Medulla oblongata (tissue), 1 donor: Measurements from ENCODE around the gene CNNM2.
"Not testable (repeated sequence)": the region's sequence is repeated elsewhere in the genome, so short reads cannot be mapped to it uniquely, and the experiment has no call there.

Experiments used
- DNase-seq: peaks from one replicate; pipeline ENCODE4 v3.0.0-alpha.2; 2015; ENCODE audit errors: extremely low spot score

Gene CNNM2

DNA sequence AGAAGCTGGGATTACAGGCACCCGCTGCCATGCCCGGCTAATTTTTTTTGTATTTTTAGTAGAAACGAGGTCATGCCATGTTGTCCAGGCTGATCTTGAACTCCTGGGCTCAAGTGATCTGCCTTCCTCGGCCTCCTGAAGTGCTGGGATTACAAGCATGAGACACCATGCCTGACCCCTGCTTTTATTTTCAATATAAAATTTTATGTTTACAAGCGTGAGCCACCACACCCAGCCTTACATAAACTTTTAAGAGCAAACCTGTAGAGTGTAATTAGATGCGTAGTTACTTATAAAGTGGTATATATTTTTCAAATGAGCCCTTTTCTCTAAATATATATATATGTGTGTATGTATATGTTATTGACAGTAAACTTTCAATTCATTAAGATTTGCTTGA is 8.7 kb downstream of the CNNM2 start:
- no peak for DNase-seq

DNA sequence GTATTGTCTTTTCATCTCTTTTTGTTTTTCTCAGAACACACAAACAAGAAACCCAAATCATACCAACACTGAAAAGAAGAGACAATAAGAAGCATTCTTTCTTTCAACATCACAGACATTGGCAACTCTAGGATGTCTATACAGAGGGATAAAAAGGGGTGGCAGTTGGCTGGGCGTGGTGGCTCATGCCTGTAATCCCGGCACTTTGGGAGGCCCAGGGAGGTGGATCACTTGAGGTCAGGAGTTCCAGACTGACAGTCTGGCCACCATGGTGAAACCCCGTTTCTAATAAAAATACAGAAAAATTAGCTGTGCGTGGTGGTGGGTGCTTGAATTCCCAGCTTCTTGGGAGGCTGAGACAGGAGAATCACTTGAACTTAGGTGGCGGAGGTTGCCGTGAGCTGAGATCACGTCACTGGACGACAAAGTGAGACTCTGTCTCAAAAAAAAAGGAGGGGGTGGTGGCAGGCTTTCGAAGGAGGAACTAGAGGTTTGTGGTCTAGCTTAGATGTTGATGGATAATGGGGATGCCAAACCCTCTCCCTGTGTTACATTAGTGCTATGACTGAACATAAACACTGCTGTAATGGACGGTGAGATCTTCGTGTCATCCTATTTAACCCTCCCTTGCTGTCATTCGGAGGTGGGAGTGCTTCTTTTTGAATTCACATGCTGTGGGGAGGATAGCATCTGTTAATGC is 9.4 kb downstream of the CNNM2 start:
- no peak for DNase-seq

DNA sequence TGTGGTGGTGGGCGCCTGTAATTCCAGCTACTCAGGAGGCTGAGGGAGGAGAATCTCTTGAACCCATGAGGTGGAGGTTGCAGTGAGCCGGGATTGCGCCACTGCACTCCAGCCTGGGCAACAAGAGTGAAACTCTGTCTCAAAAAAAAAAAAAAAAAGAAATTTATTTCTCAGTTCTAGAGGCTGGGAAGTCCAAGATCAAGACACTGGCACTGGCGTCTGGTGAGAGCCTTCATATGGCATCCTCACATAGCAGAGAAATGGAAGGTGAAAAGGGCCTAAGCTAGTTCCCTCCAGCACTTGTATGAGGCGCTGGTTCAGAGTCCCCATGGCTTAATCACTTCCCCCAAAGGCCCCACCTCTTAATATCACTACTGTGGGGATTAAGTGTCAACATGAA is 10.3 kb downstream of the CNNM2 start:
- DNase-seq: not testable (repeated sequence)

DNA sequence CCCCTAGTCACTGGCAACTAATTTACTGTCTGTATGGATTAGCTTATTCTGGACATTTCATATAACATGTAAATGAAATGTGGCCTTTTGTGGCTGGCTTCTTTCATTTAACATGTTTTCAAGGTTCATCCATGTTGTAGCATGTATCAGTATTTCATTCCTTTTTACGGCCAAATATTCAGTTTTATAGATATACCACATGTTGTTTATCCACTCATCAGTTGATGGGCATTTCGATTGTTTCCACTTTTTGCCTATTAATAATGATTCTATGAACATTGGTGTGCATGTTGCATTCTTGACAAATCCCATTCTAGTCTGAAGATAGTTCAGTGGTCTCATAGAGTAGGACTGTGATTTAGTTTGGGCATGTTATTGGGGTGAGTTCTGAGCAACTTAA is 12.6 kb downstream of the CNNM2 start:
- no peak for DNase-seq

DNA sequence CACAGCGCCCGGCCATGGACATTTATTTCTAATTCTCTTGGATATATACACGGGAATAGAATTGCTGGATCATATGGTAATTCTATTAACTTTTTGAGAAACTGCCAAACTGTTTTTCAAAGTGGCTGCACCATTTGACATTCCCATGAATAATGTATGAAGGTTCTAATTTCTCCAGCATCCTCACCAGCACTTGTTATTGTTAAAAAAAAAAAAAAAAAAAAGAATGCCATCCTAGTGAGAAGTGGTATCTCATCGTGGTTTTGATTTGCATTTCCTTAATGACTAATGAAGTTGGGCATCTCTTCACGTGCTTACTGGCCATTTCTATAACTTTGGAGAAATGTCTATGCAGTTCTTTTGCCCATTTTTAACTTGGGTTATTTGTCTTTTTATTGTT is 13.5 kb downstream of the CNNM2 start:
- DNase-seq: no peak

DNA sequence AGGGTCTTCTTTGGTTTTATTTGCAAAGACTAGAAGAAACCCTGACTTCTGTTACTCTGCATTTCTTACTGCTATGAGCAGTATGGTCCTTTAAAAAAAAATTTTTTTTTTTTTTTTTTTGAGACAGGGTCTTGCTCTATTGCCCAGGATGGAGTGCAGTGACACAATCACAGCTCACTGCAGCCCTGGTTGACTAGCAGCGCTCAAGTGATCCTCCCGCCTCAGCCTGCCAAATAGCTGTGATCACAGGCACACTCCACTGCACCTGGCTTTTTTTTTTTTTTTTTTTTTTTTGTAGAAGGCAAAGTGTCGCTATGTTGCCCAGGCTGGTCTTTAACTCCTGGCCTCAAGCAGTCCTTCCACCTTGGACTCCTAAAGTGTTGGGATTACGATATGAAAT is 17.4 kb downstream of the CNNM2 start:
- DNase-seq: no peak

DNA sequence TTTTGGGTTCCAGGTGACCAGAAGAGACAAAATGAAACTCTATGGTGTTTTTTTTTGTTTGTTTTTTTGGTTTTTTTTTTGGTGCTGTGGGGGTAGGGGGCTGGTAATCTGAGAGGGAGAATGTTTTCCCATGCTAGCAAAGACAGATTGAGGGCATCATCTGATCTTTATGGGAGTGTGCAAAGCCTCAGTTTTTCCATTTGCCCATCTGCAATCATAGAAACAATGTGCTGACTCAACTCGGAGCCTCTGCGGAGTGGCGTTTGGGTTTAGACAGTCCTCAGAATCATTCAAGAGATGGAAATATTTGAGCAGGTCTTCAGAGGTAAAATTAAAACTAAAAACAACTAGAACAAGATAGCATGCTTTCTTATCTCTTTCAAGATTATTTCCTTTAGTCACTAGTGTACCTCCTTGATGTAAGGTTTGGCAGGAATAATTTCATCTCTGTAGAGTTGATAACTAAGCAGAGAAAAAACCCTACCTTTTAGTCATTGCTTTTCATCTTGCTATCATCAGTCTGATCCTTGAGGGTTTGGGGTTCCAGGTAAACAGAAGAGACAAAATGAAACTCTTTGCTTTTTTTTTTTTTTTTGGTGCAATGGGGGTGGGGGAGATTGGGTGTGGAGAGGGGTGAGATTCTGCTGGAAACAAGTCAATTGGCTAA is 18.0 kb downstream of the CNNM2 start:
- DNase-seq: no peak

DNA sequence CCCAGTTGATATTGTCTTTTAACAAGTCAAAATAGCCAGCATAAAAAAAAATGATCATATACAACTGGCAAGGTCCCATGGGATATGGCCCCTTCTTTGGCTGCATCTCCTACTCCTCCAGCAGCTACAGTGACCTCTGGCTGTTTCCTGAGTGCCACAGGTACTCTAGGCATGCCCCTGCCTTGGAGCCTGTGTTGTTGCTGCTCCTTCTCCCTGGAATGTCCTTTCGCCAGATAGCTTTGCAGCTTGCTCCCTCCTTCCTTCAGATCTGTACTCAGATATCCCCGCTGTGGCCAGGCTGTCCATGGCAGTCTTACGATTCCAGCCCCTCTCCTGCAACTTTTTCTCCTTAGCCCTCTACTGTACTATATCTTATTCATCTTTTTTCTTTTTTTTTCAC is 23.3 kb downstream of the CNNM2 start:
- no peak for DNase-seq

DNA sequence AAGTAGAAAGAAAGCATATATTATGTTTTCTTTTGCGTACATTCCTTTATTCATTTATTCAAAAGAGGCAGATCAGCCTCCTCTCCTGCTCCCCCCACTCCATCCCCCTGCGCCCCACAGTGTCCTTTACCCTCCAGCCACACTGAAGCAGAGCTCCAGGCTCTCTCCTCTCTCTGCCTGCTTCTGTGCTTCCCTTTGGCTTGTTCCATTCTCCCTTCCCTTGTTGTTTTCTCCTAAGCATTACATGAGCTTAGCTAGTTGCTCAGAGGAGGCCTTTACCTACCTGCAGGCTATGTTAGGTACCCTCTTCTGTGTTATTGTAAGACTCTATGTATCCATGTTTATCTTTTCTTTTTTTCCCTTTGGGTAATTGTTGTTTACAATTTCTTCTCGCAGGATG is 27.4 kb downstream of the CNNM2 start:
- DNase-seq: no peak

DNA sequence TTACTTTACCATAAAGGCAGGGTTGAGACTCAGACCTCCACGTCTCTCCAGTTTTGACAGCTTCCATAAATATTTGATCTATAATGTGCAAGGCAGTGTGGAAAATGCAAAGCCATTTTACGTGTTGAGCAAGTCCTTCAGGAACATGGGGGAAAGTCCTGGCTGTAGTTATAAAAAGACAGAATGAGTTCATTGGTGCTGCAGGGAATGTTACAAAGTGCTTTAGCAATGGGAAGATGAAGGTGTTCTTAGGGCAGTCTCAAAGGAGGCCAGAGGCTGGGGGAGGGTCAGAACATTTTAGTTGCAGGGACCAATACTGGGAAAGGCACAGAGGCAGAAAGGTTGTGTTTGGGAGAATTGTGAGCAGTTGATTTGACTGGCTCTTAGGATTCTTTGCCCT is 27.9 kb downstream of the CNNM2 start:
- DNase-seq: no peak

DNA sequence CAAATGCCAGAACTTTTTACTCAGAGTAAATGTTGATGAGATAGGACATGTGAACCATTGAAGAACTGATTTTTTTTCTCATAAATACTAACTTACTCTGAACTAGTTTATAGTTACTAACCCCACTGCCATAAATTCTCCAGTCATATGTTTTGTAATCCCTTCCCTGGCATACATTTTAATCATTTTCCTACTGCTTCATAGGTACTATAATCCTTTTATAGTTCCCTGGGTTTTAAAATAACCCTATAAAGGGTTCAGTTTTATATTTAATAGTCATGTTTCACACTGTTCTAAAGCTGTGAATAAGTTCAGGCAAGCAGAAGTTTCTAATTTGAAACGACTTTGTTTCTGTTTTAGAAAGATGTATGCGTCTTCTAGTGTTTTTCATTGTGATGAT is 28.9 kb downstream of the CNNM2 start:
- no peak for DNase-seq

DNA sequence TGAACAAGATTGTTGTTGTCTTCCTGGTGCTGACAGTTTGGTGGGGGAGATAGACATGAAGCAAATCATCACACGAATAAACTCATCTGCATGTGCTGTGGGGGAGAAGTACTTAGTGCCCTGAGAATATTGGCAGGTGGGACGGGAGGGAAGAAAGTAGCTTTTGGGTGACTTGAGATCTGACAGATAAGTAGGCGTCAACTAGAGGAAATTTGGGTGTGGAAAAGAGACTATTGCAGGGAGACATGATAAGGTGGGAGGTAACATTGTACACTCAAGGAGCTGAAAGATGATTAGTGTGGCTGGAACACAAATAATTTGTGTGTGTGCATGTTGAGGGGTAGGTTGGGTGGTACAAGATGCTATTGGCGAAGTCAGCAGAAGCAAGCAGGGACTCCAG is 30.1 kb downstream of the CNNM2 start:
- DNase-seq: no peak

DNA sequence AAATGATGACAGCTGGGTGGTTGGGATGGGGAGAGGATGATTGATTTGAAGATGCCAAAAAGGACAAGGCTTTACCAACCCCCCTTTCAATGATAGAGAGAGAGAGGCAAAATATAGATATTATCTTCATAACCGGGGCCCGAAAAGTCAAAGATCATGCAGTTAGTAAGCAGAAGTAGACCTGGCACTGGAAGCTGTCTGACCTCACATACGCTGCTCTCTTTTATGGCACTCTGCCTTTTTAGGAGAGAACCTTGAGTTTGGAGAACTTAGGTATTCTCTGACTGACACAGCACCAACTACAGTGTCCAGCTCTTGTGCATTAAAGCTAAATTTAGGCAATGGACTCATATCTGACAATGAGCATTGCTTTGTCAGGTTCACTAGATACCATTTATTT is 30.7 kb downstream of the CNNM2 start:
- no peak for DNase-seq

DNA sequence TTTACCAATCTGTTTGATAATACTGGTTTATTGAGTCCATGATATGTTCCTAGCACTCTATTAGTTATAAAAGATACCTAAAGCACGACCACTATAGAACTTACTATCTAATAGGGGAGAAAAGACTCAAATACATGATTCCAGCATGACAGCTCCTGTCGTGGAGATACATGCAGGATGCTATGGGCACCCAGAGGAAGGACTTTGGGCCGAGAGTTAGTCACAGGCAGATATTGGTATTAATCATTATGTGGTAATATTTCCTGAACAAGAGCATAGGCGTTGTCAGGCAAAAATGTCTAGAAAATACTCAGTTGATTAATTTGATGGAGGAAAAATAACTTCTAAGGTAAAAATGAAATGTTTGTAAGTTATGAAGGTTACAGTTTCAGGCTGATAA is 31.8 kb downstream of the CNNM2 start:
- DNase-seq: no peak

DNA sequence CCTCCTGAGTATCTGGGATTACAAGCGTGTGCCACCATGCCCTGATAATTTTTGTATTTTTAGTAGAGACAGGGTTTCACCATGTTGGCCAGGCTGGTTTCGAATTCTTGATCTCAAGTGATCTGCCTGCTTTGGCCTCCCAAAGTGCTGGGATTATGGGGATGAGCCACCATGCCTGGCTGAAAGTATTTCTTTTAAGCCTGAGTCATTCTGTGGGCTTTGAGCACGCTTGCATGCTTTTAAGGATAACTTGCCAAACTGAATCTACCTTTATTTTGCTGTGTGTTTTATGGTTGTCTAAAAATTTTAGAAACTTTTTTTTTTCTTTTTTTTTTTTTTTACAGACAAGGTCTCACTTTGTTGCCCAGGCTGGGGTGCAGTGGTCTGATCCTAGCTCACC is 33.2 kb downstream of the CNNM2 start:
- DNase-seq: no peak

DNA sequence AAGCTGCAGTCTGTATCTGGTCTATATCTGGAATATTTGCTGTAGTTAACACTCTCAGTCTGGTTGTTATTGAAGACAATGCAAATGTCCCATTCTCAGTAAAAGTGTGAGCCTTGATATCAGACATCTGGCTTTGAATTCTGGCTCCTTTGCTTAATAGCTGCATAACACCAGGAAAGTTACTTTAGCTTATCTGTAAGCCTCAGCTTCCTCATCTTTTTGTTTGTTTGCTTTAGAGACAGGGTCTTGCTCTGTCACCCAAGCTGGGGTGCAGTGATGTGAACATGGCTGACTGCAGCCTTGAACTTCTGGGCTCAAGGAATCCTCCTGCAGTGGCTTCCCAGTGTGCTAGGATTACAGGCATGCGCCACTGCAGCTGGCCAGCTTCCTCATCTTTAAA is 41.3 kb downstream of the CNNM2 start:
- no peak for DNase-seq

DNA sequence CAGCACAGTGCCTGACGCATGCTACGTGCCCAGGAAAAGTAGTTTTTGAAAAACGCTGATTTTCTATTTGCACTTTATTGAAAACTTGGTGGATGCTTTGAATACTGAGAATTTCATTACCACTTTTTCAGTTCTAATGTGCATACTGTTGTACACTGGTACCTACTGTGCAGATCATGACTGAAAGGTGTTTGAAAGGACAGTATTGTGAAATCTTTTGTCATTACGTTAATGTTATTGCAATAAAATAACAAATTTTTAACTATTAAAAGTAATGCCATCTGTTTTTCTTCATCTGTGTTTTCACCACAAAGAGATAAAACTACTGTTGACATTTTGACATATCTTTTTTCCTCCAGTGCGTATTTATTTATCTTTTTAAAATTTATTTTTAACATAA is 42.1 kb downstream of the CNNM2 start:
- no peak for DNase-seq

DNA sequence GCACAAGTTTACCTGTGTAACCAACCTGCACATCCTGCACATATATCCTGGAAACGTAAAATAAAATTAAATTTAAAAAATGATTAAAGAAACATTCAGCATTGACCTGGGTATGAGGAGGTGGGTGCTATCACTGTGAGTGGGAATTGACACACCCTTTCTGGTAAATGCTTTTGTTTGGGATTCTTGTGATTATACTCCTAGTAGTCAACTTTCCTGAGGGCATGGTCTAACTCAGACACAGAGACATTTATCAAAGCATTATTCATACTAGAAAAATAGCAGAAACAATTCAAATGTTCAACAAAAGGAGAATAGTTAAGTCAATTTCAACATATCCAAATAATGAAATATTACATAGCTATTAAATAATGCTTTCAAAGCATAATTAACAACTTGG is 44.2 kb downstream of the CNNM2 start:
- no peak for DNase-seq

DNA sequence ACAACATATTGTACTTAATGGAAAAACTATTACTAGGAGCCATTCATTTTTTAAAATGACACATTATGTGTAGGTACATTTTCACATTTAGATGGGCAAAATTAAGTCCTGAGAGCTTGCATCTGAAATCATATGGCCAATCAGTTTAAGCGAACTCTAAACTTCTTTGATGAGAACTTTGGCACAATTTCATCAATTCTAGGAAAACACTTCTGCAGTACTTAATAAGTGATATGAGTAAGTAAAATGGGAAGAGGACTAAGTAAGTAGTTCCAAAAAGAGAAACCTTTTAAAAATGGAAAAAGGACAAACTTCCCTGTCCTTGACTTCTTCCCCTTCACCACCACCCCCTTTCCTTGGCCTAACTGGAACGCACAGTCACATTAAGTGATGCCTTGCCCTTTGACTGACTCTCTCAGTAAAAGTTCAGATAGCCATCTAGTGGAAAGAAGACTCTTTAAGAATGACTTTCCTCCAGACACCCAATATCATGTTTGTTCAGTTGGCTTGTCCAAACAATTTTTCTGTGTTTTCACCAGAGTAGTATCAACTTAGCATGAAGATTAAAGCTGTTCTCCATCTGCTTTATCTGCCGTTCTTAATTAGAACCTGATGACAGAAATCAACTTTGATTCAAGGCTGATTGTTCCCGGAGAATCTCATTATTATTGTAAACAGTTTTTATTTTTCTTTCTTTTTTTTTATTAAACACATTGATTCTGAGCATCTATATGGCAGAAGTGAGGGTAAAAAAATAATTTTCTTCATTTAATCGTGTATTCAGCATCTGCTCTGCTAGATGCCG is 45.1 kb downstream of the CNNM2 start:
- no peak for DNase-seq

DNA sequence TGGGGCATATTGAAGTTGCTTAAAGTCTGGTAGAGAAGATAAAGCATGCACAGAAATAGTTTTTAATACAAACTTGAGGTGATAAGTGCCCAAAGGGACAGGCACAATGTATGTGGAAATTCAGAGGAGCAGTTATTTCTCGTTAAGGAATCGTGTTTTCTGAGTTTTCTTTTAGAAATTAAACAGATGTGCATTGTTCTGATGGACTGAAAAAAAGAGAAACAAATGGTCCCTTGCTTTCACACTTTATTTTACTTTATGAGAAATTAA is 45.6 kb downstream of the CNNM2 start:
- no peak for DNase-seq

DNA sequence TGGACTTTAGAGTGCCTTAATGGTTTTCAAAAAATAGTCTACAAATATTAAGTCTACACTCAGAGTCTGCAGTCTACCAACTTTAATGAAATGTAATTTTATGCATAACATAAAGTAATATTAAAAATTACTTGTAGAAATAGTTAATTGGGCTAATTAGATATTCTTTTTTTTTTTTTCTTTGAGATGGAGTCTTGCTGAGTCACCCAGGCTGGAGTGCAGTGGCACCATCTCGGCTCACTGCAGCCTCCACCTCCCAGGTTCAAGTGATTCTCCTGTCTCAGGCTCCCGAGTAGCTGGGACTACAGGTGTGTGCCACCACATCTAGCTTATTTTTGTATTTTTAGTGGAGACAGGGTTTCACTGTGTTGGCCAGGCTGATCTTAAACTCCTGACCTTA is 46.0 kb downstream of the CNNM2 start:
- DNase-seq: not testable (repeated sequence)

DNA sequence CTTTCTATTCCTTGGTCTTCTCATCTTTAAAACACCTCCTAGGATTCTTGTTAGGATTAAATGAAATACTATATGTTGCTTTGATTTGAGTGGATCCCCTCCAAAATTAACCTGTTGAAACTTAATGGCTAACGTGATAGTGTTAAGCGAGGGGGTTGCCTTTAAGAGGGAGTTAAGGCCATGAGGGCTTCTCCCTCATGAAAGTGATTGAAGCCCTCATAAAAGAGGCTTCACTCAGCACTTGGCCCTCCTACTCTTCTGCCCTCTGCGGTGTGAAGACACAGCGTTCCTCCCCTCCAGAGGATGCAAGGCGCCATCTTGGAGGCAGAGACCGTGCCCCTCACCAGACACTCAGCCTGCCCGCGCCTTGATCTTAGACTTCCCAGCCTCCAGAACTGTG is 46.6 kb downstream of the CNNM2 start:
- no peak for DNase-seq

DNA sequence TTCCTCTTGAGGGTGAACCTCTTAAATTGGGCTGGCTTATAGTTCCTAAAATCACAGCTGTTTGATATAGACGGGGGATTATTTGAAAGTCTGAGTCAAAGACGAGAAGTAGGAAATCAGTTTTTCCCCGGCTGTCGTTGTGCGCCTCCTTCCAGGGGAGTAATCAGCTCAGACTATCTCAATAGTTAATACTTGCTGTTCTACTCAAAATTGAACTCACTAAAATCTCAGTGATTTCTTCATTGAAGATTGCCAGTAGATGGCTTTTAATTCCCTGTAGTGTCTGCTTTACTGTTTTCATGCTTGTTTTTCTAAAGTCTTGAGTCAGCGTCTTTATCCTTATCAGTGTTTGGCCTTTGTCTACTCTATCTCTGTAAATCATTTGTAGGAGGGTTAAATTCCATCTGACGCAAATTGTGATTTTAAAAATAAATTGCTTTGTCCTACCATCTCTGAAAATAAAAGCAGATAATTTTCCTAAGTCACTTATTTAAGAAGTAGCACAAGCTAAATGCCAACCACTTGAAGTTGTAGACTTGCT is 47.3 kb downstream of the CNNM2 start:
- DNase-seq: no peak
